ENCODE data around the gene MBD2. TPM values are rescaled to one million over a fixed set of nuclear protein-coding genes. Genes with fewer than 3 reads are reported as not detected.

MBD2 gene
- total RNA-seq, 6 donors from 2014 or later = 28.7 to 106 (median 52.8) TPM

DNA sequence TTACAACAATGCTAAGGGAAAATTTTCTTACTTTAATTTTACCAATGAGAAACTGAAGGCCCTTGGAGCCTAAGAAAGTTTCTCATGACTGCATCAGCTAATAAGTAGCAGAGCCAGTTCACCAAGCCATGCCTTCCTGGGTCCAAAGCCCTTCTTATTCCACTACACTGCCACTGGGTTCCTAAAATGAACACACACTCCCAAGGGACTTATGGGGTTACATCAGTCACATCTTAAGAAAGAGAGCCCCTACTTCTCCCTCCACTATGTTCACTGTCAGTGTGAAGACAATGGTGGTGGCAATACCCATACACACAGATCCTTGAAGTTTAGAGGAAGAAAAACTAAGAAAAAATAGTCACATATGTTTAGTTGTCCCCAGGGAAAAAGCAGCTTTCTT lies 20.6 kb downstream of the MBD2 start:
- Histone ChIP-seq H3K4me1 (peaks cover 0 to 25% (median 18%) of the 10 kb centered on the region in 4 donors), H3K27ac (no peak overlapping the region), H3K27me3 (no peaks in the 10 kb centered on the region), H3K4me3 (no peak overlapping the region), H3K9me3 (no peaks in the 10 kb centered on the region), H3K36me3 (peaks cover 0 to 42% (median 17%) of the 10 kb centered on the region in 4 donors)
- no peak for ATAC-seq (ENCODE audit: low FRiP score in 2 of 2)
- TF ChIP-seq POLR2AphosphoS5 (IDR thresholded peaks at IDR 0.05) (no peak), POLR2A (IDR thresholded peaks at IDR 0.05) (no peak)
- DNase-seq = no peak

- ATAC-seq (ENCODE audit: low FRiP score in 2 of 2) = no peak
- 93 to 100% methylated on average over 4 of the region's 4 CpGs for WGBS, 2 donors
- Histone ChIP-seq H3K27me3 (no peaks in the 10 kb centered on the region), H3K9me3 (no peaks in the 10 kb centered on the region), H3K36me3 (peaks cover 0 to 53% (median 19%) of the 10 kb centered on the region in 4 donors), H3K27ac (no peak overlapping the region), H3K4me1 (peaks cover 0 to 25% (median 18%) of the 10 kb centered on the region in 4 donors), H3K4me3 (no peak overlapping the region)
- DNase-seq = no peak
- TF ChIP-seq, protein P1, sequence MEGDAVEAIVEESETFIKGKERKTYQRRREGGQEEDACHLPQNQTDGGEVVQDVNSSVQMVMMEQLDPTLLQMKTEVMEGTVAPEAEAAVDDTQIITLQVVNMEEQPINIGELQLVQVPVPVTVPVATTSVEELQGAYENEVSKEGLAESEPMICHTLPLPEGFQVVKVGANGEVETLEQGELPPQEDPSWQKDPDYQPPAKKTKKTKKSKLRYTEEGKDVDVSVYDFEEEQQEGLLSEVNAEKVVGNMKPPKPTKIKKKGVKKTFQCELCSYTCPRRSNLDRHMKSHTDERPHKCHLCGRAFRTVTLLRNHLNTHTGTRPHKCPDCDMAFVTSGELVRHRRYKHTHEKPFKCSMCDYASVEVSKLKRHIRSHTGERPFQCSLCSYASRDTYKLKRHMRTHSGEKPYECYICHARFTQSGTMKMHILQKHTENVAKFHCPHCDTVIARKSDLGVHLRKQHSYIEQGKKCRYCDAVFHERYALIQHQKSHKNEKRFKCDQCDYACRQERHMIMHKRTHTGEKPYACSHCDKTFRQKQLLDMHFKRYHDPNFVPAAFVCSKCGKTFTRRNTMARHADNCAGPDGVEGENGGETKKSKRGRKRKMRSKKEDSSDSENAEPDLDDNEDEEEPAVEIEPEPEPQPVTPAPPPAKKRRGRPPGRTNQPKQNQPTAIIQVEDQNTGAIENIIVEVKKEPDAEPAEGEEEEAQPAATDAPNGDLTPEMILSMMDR (IDR thresholded peaks at IDR 0.05) = no peak
- TF ChIP-seq POLR2A (IDR thresholded peaks at IDR 0.05) = no peak
- no peak for TF ChIP-seq POLR2AphosphoS5 (IDR thresholded peaks at IDR 0.05)
- TF ChIP-seq EP300 (IDR thresholded peaks at IDR 0.05) = no peak
Measured at GRCh38 chr18:54202851-54203250, 21.6 kb downstream of the MBD2 start.

DNA sequence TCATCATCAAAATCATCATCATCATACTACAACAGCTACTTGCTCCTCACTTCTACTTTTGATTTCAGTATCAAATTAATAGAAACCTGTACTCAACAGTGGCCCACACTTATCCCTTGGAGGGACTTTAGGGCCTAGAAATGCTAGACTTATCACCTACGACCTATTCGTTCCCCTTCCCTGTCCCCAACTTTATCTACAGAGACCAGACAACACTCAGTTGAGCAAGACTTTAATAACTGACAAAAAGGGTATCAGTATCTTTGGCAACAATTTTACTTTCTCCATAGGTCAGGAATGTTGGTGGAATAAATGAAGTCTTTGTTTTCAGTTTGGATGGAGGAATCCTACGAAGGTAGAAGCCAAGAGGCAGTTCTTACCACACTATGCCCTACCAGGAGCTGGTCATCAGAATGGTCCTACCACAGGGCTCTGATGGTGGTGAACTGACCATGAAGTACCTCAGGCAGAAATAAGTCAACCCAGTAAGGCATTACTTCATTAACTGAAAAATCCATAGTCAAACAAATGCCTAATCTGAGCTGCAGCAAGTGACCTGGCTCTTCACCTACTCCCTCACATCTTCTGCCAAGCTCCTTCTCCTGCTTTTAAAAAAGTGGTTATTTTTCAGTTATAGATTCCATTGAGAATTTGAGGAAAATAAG lies 26.6 kb downstream of the MBD2 start:
- Histone ChIP-seq H3K27me3 (no peaks in the 10 kb centered on the region), H3K36me3 (peaks cover 0 to 38% (median 14%) of the 10 kb centered on the region in 4 donors), H3K9me3 (no peaks in the 10 kb centered on the region), H3K4me3 (no peak overlapping the region), H3K4me1 (no peaks in the 10 kb centered on the region), H3K27ac (no peak overlapping the region)
- TF ChIP-seq EP300 (IDR thresholded peaks at IDR 0.05) (no peak), POLR2A (IDR thresholded peaks at IDR 0.05) (no peak), POLR2AphosphoS5 (IDR thresholded peaks at IDR 0.05) (no peak)
- TF ChIP-seq, protein P1 (IDR thresholded peaks at IDR 0.05) = no peak
- 92 to 99% methylated on average over 3 of the region's 3 CpGs for WGBS, 2 donors
- DNase-seq (no peak), ATAC-seq (ENCODE audit: low FRiP score in 2 of 2) (no peak)

DNA sequence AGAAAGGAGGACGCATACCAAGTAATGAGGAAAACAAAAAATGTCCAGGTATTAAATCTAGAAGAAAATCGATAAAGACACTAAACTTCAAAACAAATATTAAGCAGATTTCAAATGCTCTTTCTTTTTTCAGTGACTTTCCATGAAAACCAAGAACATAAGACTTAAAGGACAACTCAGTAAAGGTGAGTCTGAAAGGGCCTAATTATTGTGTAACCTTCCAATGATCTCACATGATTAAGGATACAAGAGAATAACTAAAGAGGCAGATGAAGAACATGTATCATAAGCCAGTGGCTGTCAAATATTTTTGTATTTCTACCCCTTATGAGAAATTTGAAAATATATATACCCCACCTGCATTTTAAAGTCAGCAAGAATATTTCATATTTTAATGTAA lies 30.7 kb downstream of the MBD2 start:
- H3K4me1 ChIP-seq = no peaks in the 10 kb centered on the region
- peaks cover 0 to 14% (median 2%) of the 10 kb centered on the region in 4 donors for H3K36me3 ChIP-seq
- DNase-seq (no peak), ATAC-seq (ENCODE audit: low FRiP score in 2 of 2) (no peak)
- no peak overlapping the region for H3K4me3 ChIP-seq
- no peak overlapping the region for H3K27ac ChIP-seq
- H3K27me3 ChIP-seq = no peaks in the 10 kb centered on the region
- WGBS, 2 donors = 95 to 98% methylated on average over 2 of the region's 2 CpGs
- TF ChIP-seq POLR2AphosphoS5 (IDR thresholded peaks at IDR 0.05) = no peak
- no peak for TF ChIP-seq EP300 (IDR thresholded peaks at IDR 0.05)
- TF ChIP-seq, protein P1 (IDR thresholded peaks at IDR 0.05) = no peak
- no peak for TF ChIP-seq POLR2A (IDR thresholded peaks at IDR 0.05)
- no peaks in the 10 kb centered on the region for H3K9me3 ChIP-seq

- H3K27ac ChIP-seq = no peak overlapping the region
- H3K4me3 ChIP-seq = no peak overlapping the region
- H3K9me3 ChIP-seq = no peaks in the 10 kb centered on the region
- no peaks in the 10 kb centered on the region for H3K4me1 ChIP-seq
- H3K27me3 ChIP-seq = no peaks in the 10 kb centered on the region
- ATAC-seq (ENCODE audit: low FRiP score in 2 of 2) (no peak), DNase-seq (no peak)
- 87 to 92% methylated on average over 3 of the region's 3 CpGs for WGBS, 2 donors
- TF ChIP-seq POLR2AphosphoS5 (IDR thresholded peaks at IDR 0.05) (no peak), EP300 (IDR thresholded peaks at IDR 0.05) (no peak), POLR2A (IDR thresholded peaks at IDR 0.05) (no peak)
- TF ChIP-seq, protein P1 (IDR thresholded peaks at IDR 0.05) = no peak
- H3K36me3 ChIP-seq = peaks cover 0 to 13% (median 3%) of the 10 kb centered on the region in 4 donors
Measured at GRCh38 chr18:54192900-54193299, 31.6 kb downstream of the MBD2 start.
